ENCODE results near the gene IKBKG.
"Not testable (repeated sequence)": the region's sequence is repeated elsewhere in the genome, so short reads cannot be mapped to it uniquely, and the experiment has no call there.

Gene IKBKG

GRCh38 chrX:154526901-154527675 lies 20.3 kb upstream of the IKBKG start:
- peak; percentile 69 to 71 (median 70) for DNase-seq

GRCh38 chrX:154529206-154529612 lies 18.2 kb upstream of the IKBKG start:
- no peak for DNase-seq

DNA sequence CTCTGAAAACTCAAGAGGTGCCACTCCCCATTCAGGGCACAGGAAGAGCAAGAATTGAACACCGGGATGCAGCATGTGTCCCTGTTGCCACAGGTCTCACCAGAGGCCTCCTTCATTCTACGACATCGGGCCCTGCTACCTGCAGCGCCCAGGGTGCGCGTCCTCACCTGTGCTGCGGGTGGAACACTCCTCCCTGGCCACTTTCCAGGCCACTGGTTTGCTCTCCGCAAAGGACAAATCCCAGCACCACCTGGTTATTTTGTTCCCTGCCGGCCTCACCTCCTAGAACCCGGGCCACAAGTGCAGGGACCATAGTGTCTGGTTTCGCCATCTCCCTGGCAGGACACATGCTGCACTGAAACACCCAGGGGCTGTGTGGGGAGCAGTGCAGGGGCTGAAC lies 17.1 kb upstream of the IKBKG start:
- no peak for DNase-seq

- DNase-seq = no peak
Measured at GRCh38 chrX:154531626-154532025, 15.8 kb upstream of the IKBKG start.

DNA sequence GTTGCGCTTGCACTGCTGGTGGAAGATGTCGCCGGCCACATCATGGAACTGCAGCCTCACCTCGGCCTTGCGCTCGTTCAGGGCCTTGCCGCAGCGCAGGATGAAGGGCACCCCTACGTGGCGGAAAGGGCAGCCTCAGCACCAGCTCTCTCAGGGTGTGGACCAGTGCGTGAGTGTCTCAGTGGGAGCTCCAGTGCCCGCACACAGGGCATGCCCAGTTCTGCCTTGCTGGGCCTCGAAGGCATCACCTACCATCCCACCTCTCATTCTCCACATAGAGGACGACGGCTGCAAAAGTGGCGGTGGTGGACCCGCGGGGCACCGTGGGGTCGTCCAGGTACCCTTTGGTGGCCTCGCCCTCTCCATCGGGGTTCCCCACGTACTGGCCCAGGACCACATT lies 14.7 kb upstream of the IKBKG start:
- no peak for DNase-seq

- DNase-seq = peak; percentile 92 to 94 (median 93)
Measured at GRCh38 chrX:154534526-154535322, 12.7 kb upstream of the IKBKG start.

DNA sequence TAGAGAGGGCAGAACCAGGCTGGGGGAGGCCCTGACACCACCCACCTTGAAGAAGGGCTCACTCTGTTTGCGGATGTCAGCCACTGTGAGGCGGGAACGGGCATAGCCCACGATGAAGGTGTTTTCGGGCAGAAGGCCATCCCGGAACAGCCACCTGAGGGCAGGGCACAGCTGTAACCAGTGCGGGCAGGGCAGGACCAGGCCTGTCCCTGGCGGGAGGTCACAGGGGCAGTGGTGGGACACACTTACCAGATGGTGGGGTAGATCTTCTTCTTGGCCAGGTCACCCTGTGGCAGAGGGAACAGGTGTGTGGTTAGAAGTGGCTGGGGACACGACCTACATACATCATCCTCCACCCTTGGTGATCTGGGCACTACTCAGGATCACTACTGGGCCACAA lies 11.5 kb upstream of the IKBKG start:
- DNase-seq = no peak

- DNase-seq = no peak
Measured at GRCh38 chrX:154539077-154539476, 8.3 kb upstream of the IKBKG start.

DNA sequence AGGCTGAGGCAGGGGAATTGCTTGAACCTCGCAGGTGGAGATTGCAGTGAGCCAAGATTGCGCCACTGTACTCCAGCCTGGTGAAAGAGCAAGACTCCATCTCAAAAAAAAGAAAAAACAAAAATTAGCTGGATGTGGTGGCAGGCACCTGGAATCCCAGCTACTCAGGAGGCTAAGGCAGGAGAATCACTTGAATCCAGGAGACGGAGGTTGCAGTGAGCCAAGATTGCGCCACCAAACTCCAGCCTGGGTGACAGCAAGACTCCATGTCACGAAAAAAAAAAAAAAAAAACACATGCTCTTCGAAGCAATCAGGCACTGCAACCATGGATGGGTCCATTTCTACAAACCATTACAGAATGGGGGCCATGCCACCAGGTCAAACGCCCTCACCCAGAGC lies 7.1 kb upstream of the IKBKG start:
- DNase-seq = not testable (repeated sequence)

DNA sequence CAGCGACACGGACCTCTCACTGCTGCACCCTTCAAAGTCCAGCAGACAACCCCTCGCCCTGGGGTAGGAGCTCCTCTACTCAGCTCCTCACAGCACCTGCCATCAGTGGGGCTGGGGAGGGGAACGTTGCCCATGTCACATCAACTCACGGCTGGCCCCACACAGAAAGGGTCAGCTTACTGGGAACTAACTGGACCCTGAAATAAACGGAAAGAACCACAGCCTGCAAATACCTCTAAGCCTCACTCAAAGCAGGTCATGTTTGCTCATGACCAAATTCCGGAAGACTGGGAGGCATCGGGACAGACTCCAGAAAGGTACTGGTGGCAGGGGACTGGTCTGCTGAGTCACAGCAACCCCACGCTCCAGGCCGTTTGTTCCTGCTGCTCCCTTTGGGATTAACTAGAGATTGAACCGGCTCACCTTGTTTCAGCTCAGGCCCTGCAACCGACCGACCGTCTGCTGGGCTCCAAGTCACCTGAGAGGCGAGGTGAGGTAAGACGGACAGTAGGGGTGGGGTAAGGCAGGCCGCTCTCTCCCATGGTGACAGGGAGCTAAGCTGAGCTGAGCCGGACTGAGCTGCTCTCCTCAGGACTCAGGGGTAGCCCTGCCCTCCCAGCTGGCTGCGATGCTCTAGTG lies 6.4 kb upstream of the IKBKG start:
- DNase-seq = no peak

DNA sequence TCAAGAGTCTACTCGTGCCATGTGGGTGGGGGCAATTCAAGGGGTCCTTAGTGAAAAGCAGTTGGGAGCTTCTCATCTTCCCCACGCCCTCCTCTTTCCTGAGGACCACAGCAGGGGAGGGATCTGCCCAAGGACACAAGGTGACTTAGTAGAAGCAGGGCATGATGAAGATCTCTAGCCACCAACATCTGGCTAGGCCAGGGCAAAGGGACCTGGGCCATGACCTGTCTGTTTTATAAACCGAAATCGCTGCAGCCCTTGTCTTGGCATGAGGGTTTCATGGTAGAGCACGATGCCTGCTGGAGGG lies 5.9 kb upstream of the IKBKG start:
- DNase-seq = peak in 1 of 3 donors; percentile 32

DNA sequence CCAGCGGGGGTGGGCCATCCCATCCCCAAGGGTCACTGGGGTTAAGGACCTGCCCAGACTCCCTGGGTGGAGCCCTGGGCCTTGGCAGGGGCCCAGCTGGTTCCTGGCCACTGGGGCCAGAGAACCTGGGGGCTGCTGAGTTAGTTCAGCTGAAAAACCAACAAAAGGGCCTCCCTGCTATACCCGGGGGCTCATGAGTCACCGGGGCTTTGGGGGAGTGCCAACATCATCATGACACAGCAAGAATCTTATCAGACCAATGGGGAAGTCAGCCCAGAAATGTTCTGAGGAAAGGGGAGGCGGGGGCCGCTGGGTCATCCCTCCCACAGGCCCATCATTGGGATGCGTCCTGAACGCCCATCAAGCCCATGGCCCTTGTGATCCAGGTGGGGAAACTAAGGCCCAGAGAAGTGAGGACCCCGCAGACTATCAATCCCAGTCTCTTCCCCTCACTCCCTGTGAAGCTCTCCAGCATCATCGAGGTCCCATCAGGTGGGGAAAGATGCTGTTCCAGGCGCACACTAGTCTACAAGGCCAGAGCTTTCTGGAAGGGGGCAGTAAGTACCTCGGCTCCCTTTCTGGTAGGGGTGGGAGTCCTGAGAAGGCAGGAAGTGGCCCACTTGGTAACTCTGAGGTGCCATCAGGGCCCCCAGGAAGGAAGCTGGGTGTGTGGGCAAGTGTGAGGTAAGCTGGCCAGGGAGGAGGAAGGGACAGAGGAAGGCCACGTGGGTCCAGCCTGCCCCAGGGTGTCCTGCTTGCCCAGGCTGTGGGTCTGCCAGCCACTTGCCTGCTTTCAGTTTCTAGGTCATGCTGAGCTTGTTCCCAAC lies 5.3 kb upstream of the IKBKG start:
- DNase-seq = peak; percentile 75 to 84 (median 83)

GRCh38 chrX:154542723-154543424 lies 4.5 kb upstream of the IKBKG start:
- DNase-seq = peak; percentile 79 to 85 (median 85)

GRCh38 chrX:154545673-154546274 lies 1.6 kb upstream of the IKBKG start:
- DNase-seq = no peak

- DNase-seq = peak; percentile 68 to 91 (median 78)
Measured at GRCh38 chrX:154546354-154547244, 821 bp upstream of the IKBKG start, which contains the start of gene G6PD. G6PD (minus strand) TSS chrX:154546846; CDS start chrX:154546155, 691 bp downstream.

- DNase-seq = peak in 2 of 3 donors; percentile 18 to 19
Measured at GRCh38 chrX:154548028-154548316, 552 bp downstream of the IKBKG start.

- no peak for DNase-seq
Measured at GRCh38 chrX:154549766-154550165, 2.3 kb downstream of the IKBKG start.

- DNase-seq = not testable (repeated sequence)
Measured at GRCh38 chrX:154552112-154552806, 4.8 kb downstream of the IKBKG start.

- not testable (repeated sequence) for DNase-seq
Measured at GRCh38 chrX:154558060-154558690, 10.8 kb downstream of the IKBKG start.

- not testable (repeated sequence) for DNase-seq
Measured at GRCh38 chrX:154558896-154559295, 11.5 kb downstream of the IKBKG start.
